Measurements from ENCODE around the gene ACOT8.

DNA sequence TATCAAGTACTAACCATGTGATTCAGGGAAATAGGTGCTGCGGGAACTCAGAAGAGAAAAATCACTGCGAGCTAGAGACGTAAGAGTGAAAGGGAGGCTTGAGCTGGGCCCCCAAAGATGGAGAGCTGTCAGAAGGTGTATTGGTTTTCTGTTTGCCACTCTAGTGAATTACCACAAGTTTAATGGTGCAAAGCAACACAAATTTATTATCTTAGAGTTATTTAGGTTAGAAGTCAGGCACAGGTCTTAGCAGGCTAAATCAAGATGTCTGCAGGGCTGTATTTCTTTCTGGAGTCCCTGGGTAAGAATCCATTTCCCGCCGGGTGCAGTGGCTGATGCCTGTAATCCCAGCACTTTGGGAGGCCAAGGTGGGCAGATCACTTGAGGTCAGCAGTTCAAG is 2.7 kb upstream of the ACOT8 start:
- TF ChIP-seq POLR2AphosphoS5 (IDR thresholded peaks at IDR 0.05) = no peak
- no peak for TF ChIP-seq EP300 (IDR thresholded peaks at IDR 0.05)
